ENCODE results near the gene HDAC1. TPM values are rescaled to one million over a fixed set of nuclear protein-coding genes. Genes with fewer than 3 reads are reported as not detected.

HDAC1 gene
- total and polyA plus RNA-seq, 2 experiments from 2014 or later: 76.9 to 96.8 TPM

DNA sequence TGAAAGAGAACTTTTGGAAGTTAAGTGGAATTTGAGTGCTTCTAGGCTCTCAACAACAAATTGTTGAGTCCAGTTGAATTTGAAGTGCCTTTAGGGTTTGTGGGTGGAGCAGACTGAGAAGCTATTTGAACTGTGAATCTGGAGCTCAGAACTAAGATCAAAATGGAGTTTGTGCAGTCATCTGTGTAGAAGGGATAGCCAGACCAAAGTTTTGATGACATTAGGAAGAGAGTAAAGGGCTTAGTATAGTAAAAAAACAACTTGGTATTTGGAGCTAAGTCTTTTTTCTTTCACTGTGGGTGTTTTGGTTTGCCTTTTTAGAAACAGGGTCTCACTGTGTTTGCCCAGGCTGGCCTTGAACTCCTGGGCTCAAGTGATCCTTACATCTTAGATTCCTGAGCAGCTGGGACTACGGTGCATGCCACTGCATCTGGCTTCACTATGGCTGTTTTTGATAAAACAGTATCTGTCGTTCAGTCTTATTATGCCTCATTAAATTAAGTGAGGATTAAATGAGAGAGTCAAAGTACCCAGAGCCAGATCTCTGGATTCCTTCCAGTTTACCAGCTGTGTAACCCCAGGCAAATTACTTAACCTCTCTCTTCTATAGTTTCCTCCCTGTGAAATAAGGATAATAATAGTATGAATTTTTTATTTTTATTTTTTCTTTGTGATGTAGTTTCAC is 20.0 kb downstream of the HDAC1 start:
- no peak for TF ChIP-seq CTCF (IDR thresholded peaks at IDR 0.05; ENCODE audit: low read depth, low read length)

DNA sequence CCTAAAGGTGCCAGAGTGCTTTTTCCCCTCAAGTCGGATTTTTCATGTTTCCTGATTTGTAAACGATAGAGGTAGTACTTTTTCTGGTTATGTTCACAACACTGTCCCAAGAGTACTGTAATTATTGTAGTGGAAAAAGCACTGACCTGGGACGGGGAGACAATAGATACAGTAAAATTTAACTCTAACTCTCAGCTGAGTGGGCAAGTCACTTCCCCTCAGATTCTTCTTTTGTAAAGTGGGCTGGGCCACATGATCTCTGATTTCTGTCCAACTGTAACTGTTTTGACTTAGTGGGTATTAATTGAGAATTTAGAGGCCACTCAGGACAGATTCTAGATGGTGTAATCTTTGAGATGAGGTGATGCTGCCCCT is 25.0 kb downstream of the HDAC1 start:
- Histone ChIP-seq H3K27ac (no peak overlapping the region), H3K9me3 (ENCODE audit: low read depth) (no peaks in the 10 kb centered on the region), H3K27me3 (no peaks in the 10 kb centered on the region), H3K4me1 (ENCODE audit: low read depth) (no peaks in the 10 kb centered on the region), H3K36me3 (peaks cover 22% of the 10 kb centered on the region), H3K4me3 (no peak overlapping the region)
- TF ChIP-seq CTCF (IDR thresholded peaks at IDR 0.05; ENCODE audit: low read depth, low read length): no peak
- DNase-seq (ENCODE audit: low read depth in 1 of 2, low spot score in 1 of 2): no peak

More for the DNA sequence above, 20.0 kb downstream of the HDAC1 start:
- Histone ChIP-seq H3K4me1 (ENCODE audit: low read depth) (no peaks in the 10 kb centered on the region), H3K36me3 (peaks cover 2% of the 10 kb centered on the region), H3K4me3 (no peak overlapping the region), H3K9me3 (ENCODE audit: low read depth) (no peaks in the 10 kb centered on the region), H3K27ac (no peak overlapping the region), H3K27me3 (no peaks in the 10 kb centered on the region)
- DNase-seq (ENCODE audit: low read depth in 1 of 2, low spot score in 1 of 2): no peak

DNA sequence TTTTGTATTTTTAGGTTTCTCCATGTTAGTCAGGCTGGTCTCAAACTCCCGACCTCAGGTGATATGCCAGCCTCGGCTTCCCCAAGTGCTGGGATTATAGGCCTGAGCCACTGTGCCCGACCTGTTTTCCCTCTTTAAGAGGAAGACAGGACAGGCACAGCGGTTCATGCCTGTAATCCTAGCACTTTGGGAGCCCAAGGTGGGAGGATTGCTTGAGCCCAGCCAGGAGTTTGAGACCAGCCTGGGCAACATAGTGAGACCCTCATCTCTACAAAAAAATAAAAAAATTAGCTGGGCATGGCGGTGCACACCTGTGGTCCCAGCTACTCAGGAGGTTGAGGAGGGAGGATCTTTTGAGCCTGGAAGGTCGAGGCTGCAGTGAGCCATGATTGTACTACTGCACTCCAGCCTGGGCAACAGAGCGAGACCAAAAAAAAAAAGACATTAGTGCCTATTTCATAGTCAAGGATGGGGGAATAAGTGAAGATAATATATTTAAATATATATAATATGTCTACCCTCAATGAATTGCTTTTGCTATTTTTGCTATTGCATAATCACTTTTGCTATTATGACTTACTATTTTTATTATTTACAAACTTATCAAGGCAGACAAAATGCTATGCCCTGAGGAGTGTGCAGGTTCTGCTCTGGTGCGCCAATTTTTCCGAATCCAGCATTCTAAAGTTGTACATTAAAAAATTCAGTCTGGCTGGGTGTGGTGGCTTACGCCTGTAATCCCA is 26.4 kb downstream of the HDAC1 start:
- H3K9me3 ChIP-seq (ENCODE audit: low read depth): no peaks in the 10 kb centered on the region
- H3K36me3 ChIP-seq: peaks cover 22% of the 10 kb centered on the region
- H3K27ac ChIP-seq: no peak overlapping the region
- DNase-seq (ENCODE audit: low read depth in 1 of 2, low spot score in 1 of 2): no peak
- H3K27me3 ChIP-seq: no peaks in the 10 kb centered on the region
- no peak for TF ChIP-seq CTCF (IDR thresholded peaks at IDR 0.05; ENCODE audit: low read depth, low read length)
- no peak overlapping the region for H3K4me3 ChIP-seq
- H3K4me1 ChIP-seq (ENCODE audit: low read depth): no peaks in the 10 kb centered on the region

DNA sequence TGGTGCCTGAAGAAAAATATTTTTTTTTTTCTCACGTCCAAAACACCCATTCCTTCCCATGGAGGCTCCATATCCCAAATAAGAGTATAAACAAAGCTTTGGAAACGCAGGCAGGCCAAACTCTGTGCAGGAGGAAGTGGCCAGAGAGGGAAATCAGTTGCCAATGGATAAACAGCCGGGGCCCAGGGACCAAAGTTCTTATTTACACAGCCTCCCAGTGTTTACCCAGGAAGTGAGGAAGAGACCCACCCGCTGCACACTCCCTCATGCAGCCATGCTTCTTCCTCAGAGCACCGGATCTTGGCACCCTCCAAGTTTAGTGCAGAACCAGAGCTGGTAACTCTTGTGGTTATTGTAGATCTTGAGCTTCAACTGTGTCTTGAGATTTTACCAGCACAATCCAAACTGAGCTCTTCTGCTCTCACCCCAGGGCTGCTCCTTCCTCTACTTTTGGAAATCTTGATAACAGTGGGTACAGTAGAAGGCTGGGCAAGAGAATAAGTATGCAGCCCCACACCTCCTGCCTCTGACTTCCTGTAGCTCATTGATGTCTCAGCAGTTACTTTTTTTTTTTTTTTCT is 29.9 kb downstream of the HDAC1 start:
- no peak overlapping the region for H3K4me3 ChIP-seq
- DNase-seq (ENCODE audit: low read depth in 1 of 2, low spot score in 1 of 2): no peak

GRCh38 chr1:32327204-32327603 is 35.3 kb downstream of the HDAC1 start:
- H3K36me3 ChIP-seq: peaks cover 34% of the 10 kb centered on the region
- H3K27me3 ChIP-seq: no peaks in the 10 kb centered on the region

More for the DNA sequence above, 29.9 kb downstream of the HDAC1 start:
- Histone ChIP-seq H3K27ac (no peak overlapping the region), H3K4me1 (ENCODE audit: low read depth) (no peaks in the 10 kb centered on the region), H3K27me3 (no peaks in the 10 kb centered on the region), H3K36me3 (peaks cover 23% of the 10 kb centered on the region), H3K9me3 (ENCODE audit: low read depth) (no peaks in the 10 kb centered on the region)
- TF ChIP-seq CTCF (IDR thresholded peaks at IDR 0.05; ENCODE audit: low read depth, low read length): no peak

More at GRCh38 chr1:32327204-32327603, 35.3 kb downstream of the HDAC1 start:
- DNase-seq (ENCODE audit: low read depth in 1 of 2, low spot score in 1 of 2): no peak
- H3K4me3 ChIP-seq: no peak overlapping the region
- no peaks in the 10 kb centered on the region for H3K4me1 ChIP-seq (ENCODE audit: low read depth)
- H3K27ac ChIP-seq: no peak overlapping the region
- H3K9me3 ChIP-seq (ENCODE audit: low read depth): no peaks in the 10 kb centered on the region
- no peak for TF ChIP-seq CTCF (IDR thresholded peaks at IDR 0.05; ENCODE audit: low read depth, low read length)

Data from cardiac muscle cell (in vitro differentiated cells and primary cell).